Activated CD8-positive, alpha-beta memory T cell treated with anti-CD3 and anti-CD28 coated beads, Interleukin-2, amount 10 ng/mL, durations not matched to agents 7 days and 5 days (primary cell): ENCODE measurements around the gene GET3. TPM values are rescaled to one million over a fixed set of nuclear protein-coding genes. Genes with fewer than 3 reads are reported as not detected.
"Not testable (repeated sequence)": the region's sequence is repeated elsewhere in the genome, so short reads cannot be mapped to it uniquely, and the experiment has no call there.

ENCODE experiments used
- ATAC-seq: fragments of 150-1000 bp; cut with Tn5 transposase; one replicate; pipeline ENCODE4 v1.10.0; 2021; ENCODE audit warnings: moderate library complexity
- CTCF ChIA-PET: fragments of 350-600 bp; sonication (Branson Sonifier 250); formaldehyde crosslinking; loops from one replicate; lab custom pipeline; 2021; ENCODE audit warnings: antibody characterized with exemption; lab: Charles Lee
- DNase-seq: peaks from one replicate; pipeline ENCODE4 v3.0.0-alpha.2; 2020
- H3K27ac Mint-ChIP-seq: one replicate; pipeline ENCODE4 v1.8.0; 2021; ENCODE audit warnings: mild to moderate bottlenecking, mixed read lengths
- H3K27me3 Mint-ChIP-seq: one replicate; pipeline ENCODE4 v1.8.0; 2021; ENCODE audit warnings: mixed read lengths
- H3K36me3 Mint-ChIP-seq: one replicate; pipeline ENCODE4 v1.8.0; 2021; ENCODE audit warnings: mild to moderate bottlenecking, mixed read lengths
- H3K4me1 Mint-ChIP-seq: one replicate; pipeline ENCODE4 v1.8.0; 2021; ENCODE audit warnings: mixed read lengths
- H3K4me3 Mint-ChIP-seq: one replicate; pipeline ENCODE4 v1.8.0; 2021; ENCODE audit warnings: mild to moderate bottlenecking, moderate library complexity, mixed read lengths
- H3K9me3 Mint-ChIP-seq: one replicate; pipeline ENCODE4 v1.8.0; 2022; ENCODE audit warnings: low read depth, mixed read lengths
- total RNA-seq, 2 experiments: library from RNA; stranded (reverse); gene quantifications; one replicate each; pipeline ENCODE4 v1.2.3, GENCODE V29; 2021

The GET3 gene
- total RNA-seq, 2 experiments from 2014 or later, result 68.6 to 84.1 TPM

DNA sequence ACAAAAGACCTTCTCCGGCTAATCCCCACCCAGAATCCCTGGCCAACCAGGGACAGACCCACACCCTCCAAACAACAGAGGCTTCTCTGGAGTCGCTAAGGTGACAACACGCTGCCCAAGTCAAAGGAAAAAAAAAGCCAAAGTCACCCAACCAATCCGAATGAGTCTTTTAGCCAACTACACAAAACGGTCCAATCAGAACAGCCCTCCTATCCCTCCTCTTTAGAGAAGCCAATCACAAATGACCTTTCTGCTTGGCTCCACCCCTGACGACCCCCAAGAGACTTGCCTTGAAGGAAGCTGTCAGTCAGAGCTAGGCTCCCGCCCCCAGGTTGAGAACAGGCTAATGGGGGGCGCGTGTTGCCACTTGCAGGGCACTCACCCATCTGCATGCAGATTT is 34.3 kb upstream of the GET3 start:
- DNase-seq, result no peak
- CTCF ChIA-PET, result interaction anchor here (0.8 kb wide), 1 partner anchor 55 kb away, joined by 3 read pairs; no protein-coding TSS in a partner anchor

DNA sequence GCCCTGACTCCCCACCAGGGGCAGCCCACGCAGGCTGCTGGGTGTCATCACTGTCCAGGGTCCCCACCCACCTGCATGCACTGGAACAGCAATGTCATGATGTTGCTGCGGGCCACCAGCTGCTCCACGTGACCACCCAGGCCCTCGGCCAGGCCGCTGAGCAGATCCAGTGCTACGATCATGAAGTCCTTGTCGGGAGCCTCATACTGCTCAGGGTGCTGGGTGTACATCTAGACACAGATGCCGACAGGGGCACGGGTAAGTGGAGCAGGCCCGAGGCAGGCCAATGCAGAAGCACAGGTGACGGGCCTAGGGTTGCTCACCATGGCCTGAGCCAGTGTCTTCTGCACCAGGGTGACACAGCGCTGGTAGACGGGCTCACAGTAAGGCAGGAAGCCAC is 32.1 kb upstream of the GET3 start:
- CTCF ChIA-PET, result interaction anchor here (0.7 kb wide), 1 partner anchor 68 kb away, joined by 3 read pairs; no protein-coding TSS in a partner anchor
- Mint-ChIP-seq H3K9me3 (no peaks in the 10 kb centered on the region), H3K4me3 (no peak overlapping the region), H3K27me3 (no peaks in the 10 kb centered on the region), H3K36me3 (peaks cover 48% of the 10 kb centered on the region), H3K4me1 (no peaks in the 10 kb centered on the region), H3K27ac (no peak overlapping the region)
- no peak for DNase-seq
- ATAC-seq, result no peak

More for the DNA sequence above, 34.3 kb upstream of the GET3 start:
- ATAC-seq, result peak; percentile 21
- Mint-ChIP-seq H3K4me3 (no peak overlapping the region), H3K4me1 (peaks cover 4% of the 10 kb centered on the region), H3K9me3 (no peaks in the 10 kb centered on the region), H3K27me3 (no peaks in the 10 kb centered on the region), H3K27ac (no peak overlapping the region), H3K36me3 (peaks cover 45% of the 10 kb centered on the region)

DNA sequence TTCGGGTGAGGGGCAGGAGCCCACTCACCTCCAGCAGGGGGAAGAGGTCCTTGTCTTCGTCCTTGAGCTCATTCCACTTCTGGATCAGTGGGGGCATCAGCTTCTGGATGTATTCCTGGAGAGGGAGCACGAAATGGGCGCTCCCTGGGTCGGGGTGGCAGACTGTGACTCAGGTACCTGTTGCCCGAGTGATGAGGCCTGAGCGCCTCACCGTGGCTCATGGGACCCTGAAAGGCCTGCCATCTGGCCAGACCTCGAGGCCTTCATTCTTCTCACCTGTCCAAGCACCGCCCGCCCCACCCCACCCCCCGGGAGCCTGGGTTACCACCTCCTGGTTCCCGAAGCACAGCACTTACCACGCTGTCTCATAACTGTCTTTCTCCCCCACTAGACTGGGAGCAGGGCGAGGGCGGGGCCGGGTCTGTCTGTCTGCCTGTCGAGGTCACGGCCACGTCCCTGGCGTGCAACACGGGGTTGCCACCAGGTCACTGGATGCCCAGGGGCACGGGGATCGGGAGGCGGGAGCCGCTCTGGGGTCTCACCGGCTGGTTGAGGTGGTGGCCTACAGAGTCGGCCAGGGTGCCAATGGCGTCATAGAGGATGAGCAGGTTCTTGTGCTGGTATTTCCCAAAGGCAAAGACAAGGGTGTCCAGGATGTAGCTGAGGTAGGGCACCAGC is 31.5 kb upstream of the GET3 start:
- H3K27me3 Mint-ChIP-seq, result no peaks in the 10 kb centered on the region
- DNase-seq (no peak), ATAC-seq (no peak)
- peaks cover 51% of the 10 kb centered on the region for H3K36me3 Mint-ChIP-seq
- H3K4me3 Mint-ChIP-seq, result no peak overlapping the region
- no peaks in the 10 kb centered on the region for H3K9me3 Mint-ChIP-seq
- H3K4me1 Mint-ChIP-seq, result no peaks in the 10 kb centered on the region
- CTCF ChIA-PET, result interaction anchor here (1.1 kb wide), 1 partner anchor 52 kb away, joined by 3 read pairs; no protein-coding TSS in a partner anchor
- peak overlapping the region; percentile 26 for H3K27ac Mint-ChIP-seq

DNA sequence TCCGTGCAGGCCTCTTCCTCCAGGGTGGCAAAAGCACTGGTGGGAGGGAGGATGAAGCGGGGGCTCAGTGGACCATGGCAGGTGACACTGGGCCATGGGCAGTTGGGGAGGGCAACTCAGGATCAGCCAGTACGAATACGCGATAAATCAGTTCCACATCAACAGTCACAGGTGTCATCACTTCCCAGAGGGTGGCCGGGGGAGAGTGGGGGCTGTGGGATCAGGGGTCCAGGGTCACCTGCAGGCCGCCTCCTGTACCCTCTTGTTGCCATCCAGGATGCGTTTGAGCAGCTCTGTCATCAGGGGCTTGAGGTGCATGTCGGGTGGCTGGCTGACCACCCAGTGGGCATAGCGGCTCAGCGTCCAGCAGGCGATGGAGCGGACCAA is 31.0 kb upstream of the GET3 start:
- Mint-ChIP-seq H3K27me3 (no peaks in the 10 kb centered on the region), H3K4me3 (no peak overlapping the region), H3K4me1 (no peaks in the 10 kb centered on the region), H3K36me3 (peaks cover 49% of the 10 kb centered on the region), H3K27ac (no peak overlapping the region), H3K9me3 (no peaks in the 10 kb centered on the region)
- no peak for ATAC-seq
- no peak for DNase-seq
- CTCF ChIA-PET, result interaction anchor here (1.1 kb wide), 1 partner anchor 51 kb away, joined by 3 read pairs; no protein-coding TSS in a partner anchor

DNA sequence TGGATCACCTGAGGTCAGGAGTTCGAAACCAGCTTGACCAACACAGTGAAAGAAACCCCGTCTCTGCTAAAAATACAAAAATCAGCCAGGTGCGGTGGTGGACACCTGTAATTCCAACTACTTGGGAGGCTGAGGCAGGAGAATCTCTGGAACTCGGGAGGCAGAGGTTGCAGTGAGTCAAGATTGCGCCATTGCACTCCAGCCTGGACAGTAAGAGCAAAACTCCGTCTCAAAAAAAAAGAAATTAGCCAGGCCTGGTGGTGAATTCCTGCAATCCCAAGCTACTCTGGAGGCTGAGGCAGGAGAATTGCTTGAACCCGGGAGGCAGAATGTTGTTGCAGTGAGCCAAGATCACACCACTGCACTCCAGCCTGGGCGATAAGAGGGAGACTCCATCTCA is 28.7 kb upstream of the GET3 start:
- Mint-ChIP-seq H3K4me1 (no peaks in the 10 kb centered on the region), H3K36me3 (peaks cover 36% of the 10 kb centered on the region), H3K9me3 (no peaks in the 10 kb centered on the region), H3K27ac (no peak overlapping the region), H3K4me3 (no peak overlapping the region), H3K27me3 (no peaks in the 10 kb centered on the region)
- ATAC-seq (no peak), DNase-seq (no peak)
- CTCF ChIA-PET, result interaction anchor here (0.5 to 1.5 kb wide), 3 partner anchors 28 to 141 kb away, joined by 3 to 4 read pairs (median 3); no protein-coding TSS in a partner anchor

DNA sequence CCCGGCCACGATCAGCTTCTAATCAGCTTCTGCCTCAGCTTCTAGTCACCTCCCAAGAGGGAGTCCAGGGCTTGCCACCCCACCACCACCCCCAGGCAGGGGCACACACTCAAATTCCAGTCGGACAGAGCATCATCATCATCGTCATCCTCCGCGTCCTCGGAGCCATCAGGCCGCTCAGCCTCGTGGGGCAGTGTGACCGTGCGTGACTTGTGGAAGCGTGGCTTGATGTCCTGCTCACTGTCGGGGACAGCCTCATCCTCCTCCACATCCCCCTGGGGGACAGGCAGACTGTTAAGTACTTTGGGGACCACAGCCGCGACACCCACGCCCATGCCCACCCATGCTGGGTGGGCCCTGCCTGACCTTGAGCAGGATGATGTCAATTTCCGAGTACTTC is 26.1 kb upstream of the GET3 start:
- Mint-ChIP-seq H3K9me3 (no peaks in the 10 kb centered on the region), H3K27me3 (no peaks in the 10 kb centered on the region), H3K27ac (no peak overlapping the region), H3K4me3 (no peak overlapping the region), H3K4me1 (no peaks in the 10 kb centered on the region), H3K36me3 (peaks cover 29% of the 10 kb centered on the region)
- ATAC-seq (no peak), DNase-seq (no peak)
- CTCF ChIA-PET, result interaction anchor here (0.9 to 1.0 kb wide), 2 partner anchors 12 to 50 kb away, joined by 3 to 5 read pairs; partner anchors contain the start of gene TNPO2

DNA sequence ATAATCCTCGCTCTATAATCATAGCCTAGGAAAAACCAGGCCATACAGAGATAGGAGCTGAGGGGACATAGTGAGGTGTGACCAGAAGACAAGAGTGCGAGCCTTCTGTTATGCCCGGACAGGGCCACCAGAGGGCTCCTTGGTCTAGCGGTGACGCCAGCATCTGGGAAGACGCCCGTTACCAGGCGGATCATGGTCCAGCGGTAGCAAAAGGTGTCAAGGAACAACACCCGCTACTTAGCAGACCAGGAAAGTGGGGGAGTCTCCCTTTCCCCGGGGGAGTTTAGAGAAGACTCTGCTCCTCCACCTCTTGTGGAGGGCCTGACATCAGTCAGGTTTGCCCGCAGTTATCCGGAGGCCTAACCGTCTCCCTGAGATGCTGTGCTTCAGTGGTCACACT is 25.2 kb upstream of the GET3 start:
- H3K4me1 Mint-ChIP-seq, CTCF ChIA-PET, ATAC-seq, H3K4me3 Mint-ChIP-seq, DNase-seq, H3K27me3 Mint-ChIP-seq, H3K9me3 Mint-ChIP-seq, H3K27ac Mint-ChIP-seq: not testable (repeated sequence)
- H3K36me3 Mint-ChIP-seq, result peaks cover 32% of the 10 kb centered on the region

DNA sequence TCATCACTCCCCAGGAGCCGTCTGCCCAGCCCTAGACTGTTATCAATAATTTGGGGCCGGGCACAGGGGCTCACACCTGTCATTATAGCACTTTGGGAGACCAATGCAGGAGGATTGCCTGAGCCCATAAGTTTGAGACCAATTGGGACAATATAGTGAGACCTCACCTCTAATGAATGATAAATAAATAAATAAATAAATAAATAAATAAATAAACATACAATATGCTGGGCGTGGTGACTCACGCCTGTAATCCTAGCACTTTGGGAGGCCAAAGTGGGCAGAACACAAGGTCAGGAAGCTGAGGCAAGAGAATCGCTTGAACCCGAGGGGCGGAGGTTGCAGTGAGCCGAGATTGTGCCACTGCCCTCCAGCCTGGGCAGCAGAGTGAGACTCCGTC is 24.0 kb upstream of the GET3 start:
- not testable (repeated sequence) for H3K4me3 Mint-ChIP-seq, H3K4me1 Mint-ChIP-seq, ATAC-seq, H3K9me3 Mint-ChIP-seq, DNase-seq, H3K27me3 Mint-ChIP-seq, H3K27ac Mint-ChIP-seq
- CTCF ChIA-PET, result interaction anchor here (0.8 to 15.3 kb wide), 3 partner anchors 18 to 45 kb away, joined by 3 to 157 read pairs (median 3); no protein-coding TSS in a partner anchor
- peaks cover 31% of the 10 kb centered on the region for H3K36me3 Mint-ChIP-seq

DNA sequence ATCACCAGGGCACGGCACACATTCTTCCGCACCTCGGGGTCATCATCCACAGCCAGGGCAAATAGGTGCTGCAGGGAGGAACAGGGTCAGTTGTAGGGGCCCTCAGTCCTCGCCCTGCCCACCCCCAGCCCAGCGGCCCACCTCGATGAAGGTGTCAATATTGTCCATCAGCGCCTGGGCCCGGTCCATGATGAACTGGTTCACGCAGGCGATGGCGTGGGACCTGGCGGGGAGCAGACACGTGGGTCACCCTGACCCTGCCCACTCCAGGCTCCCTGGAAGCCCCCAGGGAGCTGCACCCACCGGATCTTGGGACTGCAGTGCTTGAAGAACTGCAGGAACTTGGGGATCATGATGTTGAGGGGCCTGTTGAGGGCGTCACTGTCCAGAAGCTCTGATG is 22.2 kb upstream of the GET3 start:
- no peak overlapping the region for H3K4me3 Mint-ChIP-seq
- ATAC-seq (no peak), DNase-seq (no peak)
- peaks cover 17% of the 10 kb centered on the region for H3K4me1 Mint-ChIP-seq
- H3K36me3 Mint-ChIP-seq, result peaks cover 34% of the 10 kb centered on the region
- H3K9me3 Mint-ChIP-seq, result no peaks in the 10 kb centered on the region
- H3K27ac Mint-ChIP-seq, result no peak overlapping the region
- no peaks in the 10 kb centered on the region for H3K27me3 Mint-ChIP-seq
- CTCF ChIA-PET, result interaction anchor here (1.2 to 15.3 kb wide), 5 partner anchors 19 to 82 kb away, joined by 3 to 157 read pairs (median 17); partner anchors contain the start of gene TRIR

DNA sequence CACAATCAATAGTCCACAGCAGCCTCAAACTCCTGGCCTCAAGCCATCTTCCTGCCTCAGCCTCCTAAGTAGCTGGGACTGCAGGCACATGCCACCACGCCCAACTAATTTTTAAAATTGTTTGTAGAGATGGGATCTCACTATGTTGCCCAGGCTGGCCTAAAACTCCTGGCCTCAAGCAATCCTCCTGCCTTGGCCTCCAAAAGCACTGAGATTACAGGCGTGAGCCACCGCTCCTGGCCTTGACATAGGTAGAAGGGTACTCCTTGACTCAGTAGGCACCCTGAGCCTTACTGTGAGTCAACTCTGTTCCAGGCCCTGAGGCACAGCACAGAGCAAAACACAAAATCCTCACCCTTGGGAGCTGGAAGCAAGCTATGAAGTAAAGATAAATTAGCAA is 21.4 kb upstream of the GET3 start:
- Mint-ChIP-seq H3K27ac (no peak overlapping the region), H3K4me3 (no peak overlapping the region), H3K9me3 (no peaks in the 10 kb centered on the region), H3K27me3 (no peaks in the 10 kb centered on the region), H3K36me3 (peaks cover 30% of the 10 kb centered on the region), H3K4me1 (peaks cover 23% of the 10 kb centered on the region)
- CTCF ChIA-PET, result interaction anchor here (1.0 to 15.3 kb wide), 8 partner anchors 18 to 85 kb away, joined by 3 to 157 read pairs (median 10); partner anchors contain the start of genes FBXW9 and TRIR
- DNase-seq, result no peak
- no peak for ATAC-seq

DNA sequence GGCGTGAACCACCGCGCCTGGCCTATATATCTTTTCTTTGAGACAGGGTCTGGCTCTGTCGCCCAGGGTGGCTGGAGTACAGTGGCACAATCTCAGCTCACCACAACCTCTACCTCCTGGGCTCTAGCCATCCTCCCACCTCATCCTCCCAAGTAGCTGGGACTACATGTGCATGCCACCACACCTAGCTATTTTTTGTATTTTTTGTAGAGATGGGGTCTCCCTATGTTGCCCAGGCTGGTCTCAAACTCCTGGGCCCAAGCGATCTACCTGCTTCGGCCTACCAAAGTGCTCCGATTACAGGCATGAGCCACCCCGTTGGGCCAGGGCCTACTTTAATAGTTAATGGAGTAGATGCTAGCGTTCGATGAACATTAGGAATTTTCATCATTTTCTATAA is 17.0 kb upstream of the GET3 start:
- no peak for ATAC-seq
- Mint-ChIP-seq H3K27ac (peak overlapping the region; percentile 78), H3K27me3 (no peaks in the 10 kb centered on the region), H3K4me3 (peak overlapping the region; percentile 74), H3K9me3 (no peaks in the 10 kb centered on the region), H3K36me3 (peaks cover 17% of the 10 kb centered on the region), H3K4me1 (peaks cover 37% of the 10 kb centered on the region)
- CTCF ChIA-PET, result interaction anchor here (1.3 to 15.3 kb wide), 4 partner anchors 14 to 165 kb away, joined by 3 to 157 read pairs (median 32); partner anchors contain the start of gene TRIR
- DNase-seq, result no peak

DNA sequence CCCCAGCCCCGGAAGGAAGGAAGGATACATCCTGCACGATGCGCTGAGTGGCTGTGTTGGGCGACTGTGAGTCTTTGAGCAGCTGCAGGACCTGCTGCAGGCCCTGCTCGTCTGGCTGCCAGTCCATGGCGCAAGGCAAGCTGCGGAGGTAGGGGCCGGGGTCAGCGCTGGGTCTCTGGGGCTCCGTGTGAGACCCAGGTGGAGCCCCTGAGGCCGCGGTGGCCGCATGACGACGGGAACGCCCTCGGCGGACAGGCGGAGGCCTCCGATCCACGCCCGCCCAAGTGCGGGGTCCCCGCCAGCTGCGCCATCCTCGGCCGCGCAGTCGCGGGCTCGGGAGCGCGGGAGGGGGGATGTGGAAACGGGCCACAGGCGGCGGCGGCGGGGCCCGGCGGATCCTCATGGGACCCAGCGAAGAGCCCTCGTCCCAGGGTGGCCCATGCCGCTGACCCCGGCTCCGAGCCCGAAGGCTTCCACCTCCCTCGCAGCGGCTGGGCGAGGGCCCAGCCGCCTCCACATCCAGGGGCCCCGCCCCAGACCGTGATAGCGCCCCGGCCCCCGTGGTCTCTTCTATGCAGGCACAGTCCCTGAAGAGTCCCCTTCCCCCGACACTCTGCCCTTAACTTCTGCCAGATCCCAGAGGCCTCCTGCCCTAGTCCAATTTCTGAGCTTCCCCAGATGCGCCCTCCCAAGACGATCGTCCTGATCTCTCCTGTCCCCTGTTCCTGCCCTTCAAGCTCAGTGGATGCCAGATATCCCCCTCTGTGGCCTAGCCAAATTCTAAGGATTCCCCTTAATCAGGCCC is 16.2 kb upstream of the GET3 start:
- peak; percentile 56 for DNase-seq
- ATAC-seq, result no peak
- H3K27me3 Mint-ChIP-seq, result no peaks in the 10 kb centered on the region
- H3K27ac Mint-ChIP-seq, result peak overlapping the region; percentile 83
- H3K9me3 Mint-ChIP-seq, result no peaks in the 10 kb centered on the region
- peaks cover 17% of the 10 kb centered on the region for H3K36me3 Mint-ChIP-seq
- H3K4me1 Mint-ChIP-seq, result peaks cover 37% of the 10 kb centered on the region
- CTCF ChIA-PET, result interaction anchor here (1.2 to 15.3 kb wide), 7 partner anchors 10 to 164 kb away, joined by 3 to 157 read pairs (median 6); partner anchors contain the start of gene TRIR
- peak overlapping the region; percentile 86 for H3K4me3 Mint-ChIP-seq
